NCI-H187 (cell line): Measurements from ENCODE around the gene SYNJ2BP.

ENCODE experiments used
- DNase-seq, 2 experiments: peaks; one replicate each; lab custom pipeline; 2025; lab: John Stamatoyannopoulos, UW

SYNJ2BP gene

GRCh38 chr14:70391493-70392391, 25.1 kb downstream of the SYNJ2BP start:
- no peak for DNase-seq

DNA sequence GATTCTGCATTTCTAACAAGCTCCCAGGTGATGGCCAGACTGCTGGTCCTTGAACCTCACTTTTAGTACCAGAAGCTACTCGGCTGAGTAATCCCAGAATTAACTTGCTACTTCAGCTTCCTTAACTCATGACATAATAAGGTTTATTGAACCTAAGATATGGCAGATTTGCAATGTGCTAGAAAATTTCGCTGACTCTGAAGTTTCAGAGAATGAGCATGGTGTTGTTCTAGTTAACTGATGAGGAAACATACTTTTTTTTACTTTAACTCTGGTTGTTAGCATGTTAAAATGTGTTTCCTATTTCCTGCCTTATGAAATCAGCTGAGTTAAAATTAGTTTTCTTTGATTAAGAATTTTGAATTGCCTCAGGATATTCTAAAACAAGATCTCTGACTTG, 34.4 kb downstream of the SYNJ2BP start:
- no peak for DNase-seq

GRCh38 chr14:70380824-70381223, 36.1 kb downstream of the SYNJ2BP start:
- no peak for DNase-seq

DNA sequence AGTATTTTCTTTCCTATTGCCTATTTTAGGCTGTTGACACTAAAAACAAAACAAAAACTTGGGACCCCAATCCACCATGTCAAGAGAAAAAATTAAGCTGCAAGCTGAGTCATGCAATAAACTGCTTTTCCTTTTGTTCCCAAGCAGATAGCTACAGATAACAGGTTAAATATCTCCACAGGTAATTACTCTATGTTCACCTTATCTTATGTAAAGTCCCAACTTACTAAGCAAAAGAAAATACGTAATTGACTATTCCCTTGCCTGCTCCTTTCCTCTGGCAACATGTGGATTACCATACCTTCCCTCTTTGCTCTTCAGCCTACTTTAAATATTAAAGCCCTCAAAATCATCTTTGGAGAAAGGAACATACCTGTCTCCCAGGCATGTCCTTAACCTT, 38.2 kb downstream of the SYNJ2BP start:
- no peak for DNase-seq
